Stimulated activated naive CD8-positive, alpha-beta T cell treated with anti-CD3 and anti-CD28 coated beads, Interleukin-15, Interleukin-2, amounts not matched to agents 100 ng/mL and 50 ng/mL, for 24 hours (primary cell): ENCODE measurements around the gene APOC1.
"Not testable (repeated sequence)": the region's sequence is repeated elsewhere in the genome, so short reads cannot be mapped to it uniquely, and the experiment has no call there.

Experiments used
- H3K27ac Mint-ChIP-seq: one replicate; pipeline ENCODE4 v1.8.0; 2021; ENCODE audit warnings: mild to moderate bottlenecking, mixed read lengths
- H3K27me3 Mint-ChIP-seq: one replicate; pipeline ENCODE4 v1.8.0; 2021; ENCODE audit warnings: mixed read lengths
- H3K36me3 Mint-ChIP-seq: one replicate; pipeline ENCODE4 v1.8.0; 2021; ENCODE audit warnings: low read depth, mixed read lengths
- H3K4me1 Mint-ChIP-seq: one replicate; pipeline ENCODE4 v1.8.0; 2021; ENCODE audit warnings: low read depth, mixed read lengths
- H3K4me3 Mint-ChIP-seq: one replicate; pipeline ENCODE4 v1.8.0; 2021; ENCODE audit warnings: mild to moderate bottlenecking, mixed read lengths
- H3K9me3 Mint-ChIP-seq: one replicate; pipeline ENCODE4 v1.8.0; 2021; ENCODE audit warnings: mixed read lengths

The APOC1 gene

DNA sequence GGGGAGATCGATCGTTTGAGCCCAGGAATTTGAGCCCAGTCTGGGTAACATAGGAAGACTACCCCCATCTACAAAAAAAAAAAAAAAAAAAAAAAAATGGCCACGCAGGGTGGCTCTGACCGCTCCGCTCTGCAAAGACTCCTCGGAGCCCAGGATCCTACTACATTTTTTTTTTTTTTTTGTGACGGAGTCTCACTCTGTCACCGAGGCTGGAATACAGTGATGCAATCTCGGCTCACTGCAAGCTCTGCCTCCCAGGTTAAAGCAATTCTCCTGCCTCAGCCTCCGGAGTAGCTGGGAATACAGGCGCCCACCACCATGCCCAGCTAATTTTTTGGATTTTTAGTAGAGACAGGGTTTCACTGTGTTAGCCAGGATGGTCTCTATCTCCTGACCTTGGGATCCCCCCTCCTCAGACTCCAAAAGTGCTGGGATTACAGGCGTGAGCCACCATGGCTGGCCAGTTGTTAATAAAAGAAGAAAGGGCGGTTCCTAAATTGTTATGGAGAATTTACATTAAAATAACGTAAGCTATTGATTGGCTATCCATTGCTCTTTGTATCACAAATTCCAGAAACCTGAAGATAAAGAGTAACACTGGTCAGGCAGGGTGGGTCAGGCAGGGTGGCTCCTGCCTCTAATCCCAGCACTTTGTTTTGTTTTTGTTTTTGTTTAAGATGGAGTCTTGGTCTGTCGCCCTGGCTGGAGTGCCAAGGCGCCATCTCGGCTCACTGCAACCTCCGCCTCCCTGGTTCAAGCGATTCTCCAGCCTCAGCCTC lies 31.6 kb upstream of the APOC1 start:
- H3K36me3 Mint-ChIP-seq, H3K27ac Mint-ChIP-seq, H3K27me3 Mint-ChIP-seq, H3K4me3 Mint-ChIP-seq, H3K4me1 Mint-ChIP-seq, H3K9me3 Mint-ChIP-seq: not testable (repeated sequence)

DNA sequence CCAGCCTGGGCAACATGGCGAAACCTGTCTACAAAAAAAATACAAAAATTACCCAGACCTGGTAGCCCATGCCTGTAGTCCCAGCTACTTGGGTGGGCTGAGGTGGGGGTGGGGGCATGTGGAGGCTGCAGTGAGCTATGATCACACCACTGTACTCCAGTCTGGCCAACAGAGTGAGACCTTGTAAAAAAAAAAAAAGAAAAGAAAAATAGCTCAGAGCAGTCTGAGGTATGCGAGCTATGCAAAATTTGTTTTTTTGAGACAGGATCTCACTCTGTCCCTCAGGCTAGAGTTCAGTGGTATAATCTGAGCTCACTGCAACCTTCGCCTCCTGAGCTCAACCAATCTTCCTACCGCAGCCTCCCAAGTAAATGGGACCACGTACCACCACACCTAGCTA lies 30.5 kb upstream of the APOC1 start:
- H3K36me3 Mint-ChIP-seq = no peaks in the 10 kb centered on the region
- no peaks in the 10 kb centered on the region for H3K27me3 Mint-ChIP-seq
- peaks cover under 1% of the 10 kb centered on the region for H3K4me1 Mint-ChIP-seq
- H3K4me3 Mint-ChIP-seq = no peak overlapping the region
- no peak overlapping the region for H3K27ac Mint-ChIP-seq
- H3K9me3 Mint-ChIP-seq = no peaks in the 10 kb centered on the region

DNA sequence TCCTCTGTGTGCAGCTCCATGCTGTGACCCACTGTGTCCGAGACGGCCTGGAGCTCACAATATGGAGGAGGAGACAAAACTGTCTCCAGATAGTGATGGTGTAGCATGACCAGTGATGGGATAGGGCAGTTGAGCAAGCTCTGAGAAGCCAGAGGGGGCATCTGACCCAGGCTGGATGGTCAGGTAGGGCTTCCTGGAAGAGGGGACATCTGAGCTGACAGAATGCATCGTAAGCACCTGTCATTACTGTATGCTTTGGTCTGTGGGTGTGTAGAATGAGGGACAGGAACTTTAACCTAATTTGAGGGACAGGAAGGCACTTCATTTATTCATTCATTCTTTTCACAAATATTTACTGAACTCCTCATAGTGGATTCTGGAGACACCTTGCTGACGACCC lies 29.8 kb upstream of the APOC1 start:
- Mint-ChIP-seq H3K4me3 (no peak overlapping the region), H3K27me3 (no peaks in the 10 kb centered on the region), H3K9me3 (no peaks in the 10 kb centered on the region), H3K27ac (peak overlapping the region; percentile 22), H3K36me3 (no peaks in the 10 kb centered on the region), H3K4me1 (peaks cover 5% of the 10 kb centered on the region)

DNA sequence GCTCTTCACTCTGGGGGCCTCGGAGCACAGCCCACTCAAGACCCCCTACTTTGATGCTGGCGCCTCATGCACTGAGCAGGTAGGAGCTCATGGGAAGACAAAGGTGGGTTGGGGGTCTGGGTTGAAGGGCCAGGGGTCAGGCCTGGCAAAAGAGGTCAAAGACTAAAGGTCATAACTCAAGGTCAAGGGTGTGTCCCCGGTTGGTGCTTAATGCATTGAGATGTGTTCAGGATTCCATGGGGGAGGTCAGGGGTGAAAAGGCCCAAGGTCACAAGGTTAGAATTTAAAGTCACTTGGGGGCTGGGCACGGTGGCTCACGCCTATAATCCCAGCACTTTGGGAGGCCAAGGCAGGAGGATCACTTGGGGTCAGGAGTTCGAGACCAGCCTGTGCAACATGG lies 28.3 kb upstream of the APOC1 start:
- no peaks in the 10 kb centered on the region for H3K9me3 Mint-ChIP-seq
- H3K27me3 Mint-ChIP-seq = no peaks in the 10 kb centered on the region
- H3K4me1 Mint-ChIP-seq = peaks cover 15% of the 10 kb centered on the region
- H3K27ac Mint-ChIP-seq = no peak overlapping the region
- peaks cover 3% of the 10 kb centered on the region for H3K36me3 Mint-ChIP-seq
- H3K4me3 Mint-ChIP-seq = no peak overlapping the region

DNA sequence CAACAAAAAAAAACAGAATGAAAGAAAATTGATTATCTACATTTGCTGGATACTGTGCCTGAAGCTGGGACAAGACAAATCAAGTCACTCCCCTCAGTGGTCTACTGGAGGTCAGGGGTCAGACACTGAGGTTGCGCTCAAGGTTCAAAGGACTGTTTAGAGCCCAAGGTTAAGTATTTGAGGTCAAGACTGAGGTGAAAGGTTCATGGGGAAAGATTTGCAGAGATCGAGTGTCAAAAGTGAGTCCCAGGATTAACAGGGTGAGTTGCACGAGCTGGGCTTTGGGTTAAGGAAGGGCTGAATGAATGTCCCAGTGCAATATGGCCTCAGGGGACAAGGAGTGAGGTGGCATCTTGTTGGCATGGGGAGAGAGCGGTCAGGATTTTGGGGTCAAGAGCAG lies 26.8 kb upstream of the APOC1 start:
- H3K4me3 Mint-ChIP-seq = no peak overlapping the region
- peaks cover 15% of the 10 kb centered on the region for H3K36me3 Mint-ChIP-seq
- no peak overlapping the region for H3K27ac Mint-ChIP-seq
- H3K9me3 Mint-ChIP-seq = no peaks in the 10 kb centered on the region
- no peaks in the 10 kb centered on the region for H3K27me3 Mint-ChIP-seq
- peaks cover 27% of the 10 kb centered on the region for H3K4me1 Mint-ChIP-seq

DNA sequence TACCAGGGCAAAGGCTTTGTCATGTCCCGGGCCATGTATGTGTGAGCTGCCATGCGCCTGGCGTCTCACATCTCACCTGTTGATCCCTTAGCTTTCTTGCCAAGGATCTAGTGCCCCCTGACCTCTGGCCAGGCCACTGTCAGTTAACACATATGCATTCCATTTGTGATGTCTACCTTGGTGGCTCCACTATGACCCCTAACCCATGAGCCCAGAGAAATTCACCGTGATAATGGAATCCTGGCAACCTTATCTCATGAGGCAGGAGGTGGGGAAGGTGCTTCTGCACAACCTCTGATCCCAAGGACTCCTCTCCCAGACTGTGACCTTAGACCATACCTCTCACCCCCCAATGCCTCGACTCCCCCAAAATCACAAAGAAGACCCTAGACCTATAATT lies 26.1 kb upstream of the APOC1 start:
- Mint-ChIP-seq H3K4me3 (peak overlapping the region; percentile 30), H3K4me1 (peaks cover 34% of the 10 kb centered on the region), H3K36me3 (peaks cover 22% of the 10 kb centered on the region)
- not testable (repeated sequence) for H3K27ac Mint-ChIP-seq, H3K27me3 Mint-ChIP-seq, H3K9me3 Mint-ChIP-seq

DNA sequence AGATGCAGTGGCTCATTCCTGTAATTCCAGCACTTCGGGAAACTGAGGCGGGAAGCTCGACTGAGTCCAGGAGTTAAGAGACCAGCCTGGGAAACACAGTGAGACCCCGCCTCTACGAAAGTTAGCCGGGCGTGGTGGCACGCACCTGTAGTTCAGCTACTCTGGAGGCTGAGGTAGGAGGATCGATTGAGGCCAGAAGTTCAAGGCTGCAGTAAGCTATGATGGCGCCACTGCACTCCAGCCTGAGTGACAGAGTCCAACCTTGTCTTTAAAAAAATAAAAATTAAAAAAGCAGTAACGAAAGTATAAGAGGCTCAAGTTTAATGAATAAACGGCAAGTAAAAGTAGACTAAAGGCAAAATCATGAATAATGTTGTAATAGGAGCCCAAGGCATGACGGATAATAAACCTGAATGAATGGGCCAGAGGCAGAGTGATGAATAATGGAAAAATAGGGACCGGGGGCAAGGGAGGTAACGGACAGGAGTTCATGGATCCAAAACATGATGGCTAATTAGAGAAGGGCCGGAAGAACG lies 24.5 kb upstream of the APOC1 start:
- Mint-ChIP-seq H3K9me3 (no peaks in the 10 kb centered on the region), H3K36me3 (peaks cover 37% of the 10 kb centered on the region), H3K27ac (peak overlapping the region; percentile 99), H3K4me1 (peaks cover 36% of the 10 kb centered on the region), H3K4me3 (peak overlapping the region; percentile 88), H3K27me3 (no peaks in the 10 kb centered on the region)

DNA sequence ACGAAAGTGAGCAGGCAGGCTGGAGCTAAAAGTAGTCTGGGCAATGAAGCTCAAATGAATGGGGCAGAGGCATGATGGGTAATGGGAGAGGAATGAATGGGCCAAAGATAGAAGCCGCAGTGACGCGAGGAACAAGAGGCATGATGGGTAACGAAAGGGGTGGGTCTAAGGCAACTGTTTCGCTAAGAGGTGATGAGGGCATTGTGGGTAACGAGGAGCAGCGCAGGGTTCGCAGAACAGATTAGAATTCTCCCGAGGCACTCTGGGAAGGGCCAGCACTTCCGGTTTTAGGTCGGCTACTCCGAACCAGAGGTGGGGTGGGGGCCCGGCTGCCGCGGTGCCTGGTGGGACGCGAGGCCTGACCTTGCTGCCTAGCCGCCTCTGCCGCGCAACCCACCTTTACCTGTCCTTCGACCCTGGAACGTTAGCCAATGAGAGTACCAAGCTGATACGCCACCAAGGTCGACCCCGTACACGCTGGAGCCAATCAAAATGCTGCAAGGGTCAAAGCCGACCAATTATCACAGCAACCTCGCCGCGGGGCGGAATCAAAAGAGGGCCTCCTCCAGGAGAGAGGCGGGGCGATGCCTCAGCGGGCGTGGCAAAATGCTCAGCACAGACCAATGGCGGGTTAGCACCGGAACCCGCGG lies 23.9 kb upstream of the APOC1 start:
- Mint-ChIP-seq H3K36me3 (peaks cover 40% of the 10 kb centered on the region), H3K27me3 (no peaks in the 10 kb centered on the region), H3K4me1 (peaks cover 36% of the 10 kb centered on the region), H3K9me3 (no peaks in the 10 kb centered on the region), H3K4me3 (peak overlapping the region; percentile 88), H3K27ac (peak overlapping the region; percentile 99)

DNA sequence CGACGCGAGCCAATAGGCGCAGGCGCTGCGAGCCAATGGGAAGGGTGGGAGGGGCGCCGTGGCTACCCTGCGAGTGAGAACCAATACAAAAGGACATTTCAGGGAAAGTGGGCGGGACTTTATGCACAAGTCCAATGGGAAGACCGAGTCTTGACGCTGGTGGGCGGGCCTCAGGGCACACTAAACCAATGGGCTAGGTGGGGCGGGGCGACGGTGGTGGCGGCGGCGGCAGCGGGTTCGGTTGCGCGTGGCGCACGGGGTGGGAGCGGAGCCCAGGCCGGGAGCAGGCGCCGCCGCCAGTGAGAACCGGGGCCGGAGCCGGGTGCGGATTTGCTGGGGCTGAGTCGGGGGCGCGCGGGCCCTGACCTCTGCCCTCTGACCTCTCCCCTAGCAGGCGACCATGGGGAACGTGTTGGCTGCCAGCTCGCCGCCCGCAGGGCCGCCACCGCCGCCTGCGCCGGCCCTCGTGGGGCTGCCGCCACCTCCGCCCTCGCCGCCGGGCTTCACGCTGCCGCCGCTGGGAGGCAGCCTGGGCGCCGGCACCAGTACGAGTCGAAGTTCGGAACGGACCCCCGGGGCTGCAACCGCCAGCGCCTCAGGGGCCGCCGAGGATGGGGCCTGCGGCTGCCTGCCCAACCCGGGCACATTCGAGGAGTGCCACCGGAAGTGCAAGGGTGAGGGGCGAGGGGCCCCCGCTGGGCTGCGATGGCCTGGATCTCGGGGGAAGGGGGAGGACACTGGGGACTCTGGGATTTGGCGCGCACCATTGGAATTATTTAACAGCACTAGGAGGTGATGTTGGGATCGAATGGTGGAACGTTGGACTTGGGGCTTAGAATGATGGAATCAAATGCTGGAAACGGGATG lies 23.2 kb upstream of the APOC1 start, which contains the start of gene TOMM40:
Gene TOMM40, plus strand, starts transcription at position 239 of the 867 bp plus-strand sequence. Its CDS starts 162 bp downstream, at position 401.
- Mint-ChIP-seq H3K27ac (peak within 1 kb of the TSS; percentile 99), H3K36me3 (peaks cover 46% of the 10 kb centered on the region), H3K4me3 (peak within 1 kb of the TSS; percentile 98), H3K27me3 (no peaks in the 10 kb centered on the region), H3K4me1 (peaks cover 41% of the 10 kb centered on the region), H3K9me3 (no peaks in the 10 kb centered on the region)

DNA sequence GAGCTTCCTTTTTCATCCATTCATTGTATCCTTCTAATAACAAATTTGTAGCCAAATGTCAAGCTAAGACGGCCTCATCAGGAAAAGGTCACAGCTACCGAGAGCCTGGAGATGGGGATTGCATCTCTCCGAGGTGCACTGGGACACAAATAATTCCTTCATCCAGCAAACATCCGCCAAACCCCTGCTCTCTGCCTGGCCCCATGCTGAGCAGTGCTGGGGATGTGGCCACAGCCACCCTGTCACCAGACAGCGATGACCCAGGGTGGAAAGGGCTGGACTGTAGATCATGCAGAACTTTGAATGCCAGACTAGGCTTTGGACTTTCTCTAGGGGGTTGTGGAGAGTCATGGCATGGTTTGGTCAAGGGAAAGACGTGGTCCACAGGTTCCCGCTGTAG lies 21.5 kb upstream of the APOC1 start:
- peak overlapping the region; percentile 98 for H3K4me3 Mint-ChIP-seq
- peak overlapping the region; percentile 71 for H3K27ac Mint-ChIP-seq
- H3K9me3 Mint-ChIP-seq = no peaks in the 10 kb centered on the region
- H3K4me1 Mint-ChIP-seq = peaks cover 41% of the 10 kb centered on the region
- H3K36me3 Mint-ChIP-seq = peaks cover 56% of the 10 kb centered on the region
- no peaks in the 10 kb centered on the region for H3K27me3 Mint-ChIP-seq

DNA sequence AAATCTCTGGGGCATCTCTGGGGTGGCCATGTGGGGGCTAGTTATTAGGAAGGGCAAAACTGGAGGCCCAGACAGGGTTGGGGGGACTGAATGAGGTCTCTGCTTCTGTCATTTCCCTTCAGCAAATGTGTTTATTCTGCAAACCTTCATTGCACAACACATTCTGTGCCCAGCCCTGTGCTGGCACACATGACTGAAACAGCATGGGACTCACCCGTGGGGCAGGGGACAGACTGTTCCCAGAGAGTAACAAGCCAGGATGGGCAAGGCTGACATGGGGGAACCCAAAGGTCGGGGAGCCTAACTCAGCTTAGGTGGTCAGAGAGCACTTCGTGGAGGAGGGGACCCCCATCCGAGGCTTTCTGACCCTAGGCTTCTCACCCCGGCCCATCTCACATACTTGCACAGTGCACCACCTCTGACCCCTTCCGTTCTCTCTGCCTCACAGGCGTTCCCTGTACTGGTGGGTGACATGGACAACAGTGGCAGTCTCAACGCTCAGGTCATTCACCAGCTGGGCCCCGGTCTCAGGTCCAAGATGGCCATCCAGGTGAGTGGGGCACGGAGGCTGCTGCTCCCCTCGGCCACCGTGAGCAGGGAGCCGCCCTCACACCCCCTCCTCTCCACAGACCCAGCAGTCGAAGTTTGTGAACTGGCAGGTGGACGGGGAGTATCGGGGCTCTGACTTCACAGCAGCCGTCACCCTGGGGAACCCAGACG lies 20.9 kb upstream of the APOC1 start:
- H3K4me1 Mint-ChIP-seq = peaks cover 41% of the 10 kb centered on the region
- no peaks in the 10 kb centered on the region for H3K27me3 Mint-ChIP-seq
- peak overlapping the region; percentile 71 for H3K27ac Mint-ChIP-seq
- peak overlapping the region; percentile 98 for H3K4me3 Mint-ChIP-seq
- H3K9me3 Mint-ChIP-seq = no peaks in the 10 kb centered on the region
- H3K36me3 Mint-ChIP-seq = peaks cover 60% of the 10 kb centered on the region

DNA sequence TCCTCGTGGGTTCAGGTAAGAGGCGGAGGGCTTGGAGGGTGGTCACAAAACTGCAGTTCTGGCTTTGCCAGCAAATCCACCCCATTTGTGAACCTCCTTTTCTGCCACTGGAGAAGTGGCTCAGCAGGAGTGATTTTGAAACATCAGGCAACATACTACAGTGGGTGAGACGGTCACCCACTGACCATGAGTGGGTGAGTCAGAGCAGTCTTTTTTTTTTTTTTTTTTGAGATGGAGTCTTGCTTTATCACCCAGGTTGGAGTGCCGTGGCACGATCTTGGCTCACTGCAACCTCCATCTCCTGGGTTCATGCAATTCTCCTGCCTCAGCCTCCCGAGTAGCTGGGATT lies 20.4 kb upstream of the APOC1 start:
- Mint-ChIP-seq H3K27ac (no peak overlapping the region), H3K36me3 (peaks cover 60% of the 10 kb centered on the region), H3K27me3 (no peaks in the 10 kb centered on the region), H3K9me3 (no peaks in the 10 kb centered on the region), H3K4me1 (peaks cover 39% of the 10 kb centered on the region), H3K4me3 (no peak overlapping the region)

DNA sequence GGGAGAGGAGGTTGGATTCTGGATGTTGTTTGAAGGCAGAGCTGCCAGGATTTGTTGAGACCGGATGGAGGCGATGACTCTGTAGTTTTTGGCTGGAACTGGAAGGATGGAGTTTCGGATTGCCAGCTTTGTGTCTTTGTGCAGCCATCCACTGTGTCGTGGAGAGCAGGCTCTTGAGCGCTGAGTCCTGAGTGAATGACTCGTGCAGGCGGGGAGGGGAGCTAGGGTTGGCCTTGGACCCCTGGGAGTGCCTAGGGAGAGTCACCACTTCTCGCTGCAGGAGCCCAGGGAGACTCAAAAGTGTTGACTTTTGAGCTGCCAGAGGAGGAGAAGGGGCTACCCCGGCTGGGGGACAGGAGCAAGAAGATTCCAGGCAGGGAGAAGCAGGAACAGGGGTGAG lies 19.5 kb upstream of the APOC1 start:
- H3K4me1 Mint-ChIP-seq = peaks cover 35% of the 10 kb centered on the region
- no peak overlapping the region for H3K4me3 Mint-ChIP-seq
- peaks cover 69% of the 10 kb centered on the region for H3K36me3 Mint-ChIP-seq
- H3K27me3 Mint-ChIP-seq = no peaks in the 10 kb centered on the region
- H3K27ac Mint-ChIP-seq = no peak overlapping the region
- H3K9me3 Mint-ChIP-seq = no peaks in the 10 kb centered on the region

DNA sequence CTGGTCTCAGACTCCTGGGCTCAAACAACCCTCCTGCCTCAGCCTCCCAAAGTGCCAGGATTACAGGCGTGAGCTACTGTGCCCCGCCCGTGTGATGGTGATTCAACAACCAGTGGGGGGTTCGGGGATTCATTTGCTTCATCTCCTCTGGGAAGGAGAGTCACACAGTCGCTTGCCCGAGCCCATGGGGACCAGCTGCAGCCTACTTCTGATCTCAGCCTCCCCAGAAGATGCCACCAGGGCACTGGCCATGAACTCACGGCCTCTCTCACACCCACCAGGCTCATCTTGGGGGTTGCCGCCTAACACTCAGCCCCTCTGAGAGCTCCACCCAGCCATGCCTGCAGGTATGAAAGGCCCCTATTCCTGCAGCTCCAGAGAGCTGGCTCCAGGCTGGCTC lies 16.6 kb upstream of the APOC1 start:
- H3K27ac Mint-ChIP-seq = no peak overlapping the region
- H3K27me3 Mint-ChIP-seq = no peaks in the 10 kb centered on the region
- H3K36me3 Mint-ChIP-seq = peaks cover 74% of the 10 kb centered on the region
- no peaks in the 10 kb centered on the region for H3K9me3 Mint-ChIP-seq
- peaks cover 12% of the 10 kb centered on the region for H3K4me1 Mint-ChIP-seq
- no peak overlapping the region for H3K4me3 Mint-ChIP-seq
